Upper lobe of left lung (tissue), 4 donors: ENCODE measurements around the gene TTR.

Experiments
- CTCF ChIP-seq, 6 experiments: fragments of 450-650 bp in 4 of 6; fragments of 200-600 bp in 2 of 6; sonication (generic) in 2 of 6; IDR thresholded peaks; one replicate each; pipeline ENCODE4 v1.5.1; 2016 to 2019; ENCODE audit warnings: antibody characterized with exemption in 6 of 6
- POLR2A ChIP-seq, 4 donors: fragments of 450-650 bp; IDR thresholded peaks; one replicate each; pipeline ENCODE4 v1.5.1; 2016 to 2017; ENCODE audit warnings: antibody characterized with exemption in 4 of 4, mild to moderate bottlenecking in 2 of 4
- POLR2AphosphoS5 ChIP-seq, 2 donors: sonication (generic); formaldehyde crosslinking; IDR thresholded peaks; one replicate each; pipeline ENCODE4 v1.5.1; 2017; ENCODE audit warnings: antibody characterized with exemption in 2 of 2

GRCh38 chr18:31614044-31614443, 22.4 kb downstream of the TTR start:
- no peak for TF ChIP-seq CTCF (IDR thresholded peaks at IDR 0.05)
- TF ChIP-seq POLR2AphosphoS5 (IDR thresholded peaks at IDR 0.05), result no peak
- TF ChIP-seq POLR2A (IDR thresholded peaks at IDR 0.05), result no peak
